HG03060 (cell line): ENCODE measurements around the gene KDM4F.
"Not testable (repeated sequence)": the region's sequence is repeated elsewhere in the genome, so short reads cannot be mapped to it uniquely, and the experiment has no call there.

Experiments used
- ATAC-seq: cut with Tn5 transposase; IDR thresholded peaks from one replicate; pipeline ENCODE4 v1.9.1; 2021; ENCODE audit warnings: low read depth, moderate number of reproducible peaks; ENCODE audit not compliant: unreplicated experiment

Gene KDM4F

GRCh38 chr11:95049122-95049521 is at the start of gene KDM4F:
Gene KDM4F, plus strand, starts transcription at chr11:95049422.
- ATAC-seq = not testable (repeated sequence)

- no peak for ATAC-seq
Measured at GRCh38 chr11:95003716-95004115, 45.5 kb upstream of the KDM4F start.

- no peak for ATAC-seq
Measured at GRCh38 chr11:95005642-95006041, 43.6 kb upstream of the KDM4F start.

GRCh38 chr11:95011376-95011775 is 37.8 kb upstream of the KDM4F start:
- no peak for ATAC-seq

GRCh38 chr11:95014184-95014821 is 34.9 kb upstream of the KDM4F start:
- no peak for ATAC-seq

GRCh38 chr11:95016139-95016538 is 33.1 kb upstream of the KDM4F start:
- ATAC-seq = no peak

GRCh38 chr11:95021468-95021867 is 27.8 kb upstream of the KDM4F start:
- not testable (repeated sequence) for ATAC-seq

GRCh38 chr11:95024958-95025357 is 24.3 kb upstream of the KDM4F start, which contains the start of gene KDM4E:
Gene KDM4E, plus strand, starts transcription at chr11:95025258. Its CDS starts 300 bp downstream, at chr11:95025558.
- no peak for ATAC-seq

GRCh38 chr11:95025594-95025993 is 23.6 kb upstream of the KDM4F start:
- ATAC-seq = not testable (repeated sequence)

- no peak for ATAC-seq
Measured at GRCh38 chr11:95028357-95028756, 20.9 kb upstream of the KDM4F start.

GRCh38 chr11:95033051-95033450 is 16.2 kb upstream of the KDM4F start:
- ATAC-seq = no peak

GRCh38 chr11:95035316-95035715 is 13.9 kb upstream of the KDM4F start:
- ATAC-seq = no peak

- ATAC-seq = not testable (repeated sequence)
Measured at GRCh38 chr11:95037356-95038035, 11.7 kb upstream of the KDM4F start.

- ATAC-seq = no peak
Measured at GRCh38 chr11:95042239-95042638, 7.0 kb upstream of the KDM4F start.

- ATAC-seq = no peak
Measured at GRCh38 chr11:95042906-95043305, 6.3 kb upstream of the KDM4F start.

- ATAC-seq = no peak
Measured at GRCh38 chr11:95044010-95044409, 5.2 kb upstream of the KDM4F start.

- ATAC-seq = no peak
Measured at GRCh38 chr11:95045812-95046211, 3.4 kb upstream of the KDM4F start.

- no peak for ATAC-seq
Measured at GRCh38 chr11:95050595-95051202, 1.5 kb downstream of the KDM4F start.

GRCh38 chr11:95054356-95054755 is 5.1 kb downstream of the KDM4F start:
- ATAC-seq = no peak

- ATAC-seq = peak; percentile 95
Measured at GRCh38 chr11:95055283-95055897, 6.2 kb downstream of the KDM4F start.

GRCh38 chr11:95057959-95058358 is 8.7 kb downstream of the KDM4F start:
- ATAC-seq = no peak
